ENCODE data around the gene OTULINL.
A peak's percentile ranks its signal among the peaks of the same experiment; 100 is the strongest.

The OTULINL gene

GRCh38 chr5:14650052-14650451, 68.5 kb downstream of the OTULINL start:
- no peak for DNase-seq (ENCODE audit: low read depth, low spot score)
- no peak overlapping the region for H3K4me3 ChIP-seq (ENCODE audit: low read length)

GRCh38 chr5:14655146-14655741, 73.7 kb downstream of the OTULINL start:
- DNase-seq (ENCODE audit: low read depth, low spot score), result peak; percentile 75
- H3K4me3 ChIP-seq (ENCODE audit: low read length), result no peak overlapping the region

GRCh38 chr5:14656898-14657297, 75.3 kb downstream of the OTULINL start:
- H3K4me3 ChIP-seq (ENCODE audit: low read length), result no peak overlapping the region
- no peak for DNase-seq (ENCODE audit: low read depth, low spot score)

- DNase-seq (ENCODE audit: low read depth, low spot score), result no peak
- no peak overlapping the region for H3K4me3 ChIP-seq (ENCODE audit: low read length)
Measured at GRCh38 chr5:14659821-14660607, 78.4 kb downstream of the OTULINL start.

GRCh38 chr5:14660833-14661232, 79.2 kb downstream of the OTULINL start:
- H3K4me3 ChIP-seq (ENCODE audit: low read length), result no peak overlapping the region
- DNase-seq (ENCODE audit: low read depth, low spot score), result no peak

Measured in Jurkat, Clone E6-1 (cell line).